ENCODE results near the gene NYNRIN. TPM values are rescaled to one million over a fixed set of nuclear protein-coding genes. Genes with fewer than 3 reads are reported as not detected.

Gene NYNRIN
- total and polyA plus RNA-seq, 2 experiments from 2014 or later: 3.1 to 20.0 TPM

GRCh38 chr14:24430682-24431568 is 32.1 kb downstream of the NYNRIN start:
- Histone ChIP-seq H3F3A (replicated peaks; ENCODE audit: low read depth) (peaks cover 11% of the 10 kb centered on the region), H3K36me3 (ENCODE audit: insufficient read depth) (no peaks in the 10 kb centered on the region), H3K4me1 (ENCODE audit: insufficient read depth) (peaks cover 19% of the 10 kb centered on the region), H3K27ac (ENCODE audit: low read depth) (0 out of 2 replicates have a peak overlapping the region, but pooled peaks have one; percentile 59), H3K79me2 (replicated peaks; ENCODE audit: insufficient read depth) (no peaks in the 10 kb centered on the region), H4K20me1 (replicated peaks; ENCODE audit: insufficient read depth) (no peaks in the 10 kb centered on the region), H3K4me2 (peak overlapping the region; percentile 96), H3K4me3 (peak overlapping the region; percentile 85), H3K9me2 (ENCODE audit: insufficient read depth) (no peaks in the 10 kb centered on the region), H2AFZ (peak overlapping the region; percentile 72), H3K27me3 (ENCODE audit: insufficient read depth) (peaks cover 26% of the 10 kb centered on the region)
- Mint-ChIP-seq H3K4me3 (peak overlapping the region; percentile 83), H3K4me1 (peaks cover 25% of the 10 kb centered on the region), H3K36me3 (ENCODE audit: low read depth) (peaks cover 6% of the 10 kb centered on the region; the same call in 2 of the 3 replicates), H3K27ac (no peak overlapping the region), H3K27me3 (ENCODE audit: insufficient read depth, low read depth, poor library complexity) (peaks cover 22% of the 10 kb centered on the region), H3K9me3 (no peaks in the 10 kb centered on the region)
- TF ChIP-seq STAT1 (IDR thresholded peaks at IDR 0.05; ENCODE audit: unreplicated experiment): no peak
- TF ChIP-seq ZNF114 (CRISPR knock-in tag; IDR thresholded peaks at IDR 0.05): no peak
- TF ChIP-seq NANOG (IDR thresholded peaks at IDR 0.05; ENCODE audit: borderline replicate concordance): no peak
- no peak for TF ChIP-seq ZNF331 (CRISPR knock-in tag; IDR thresholded peaks at IDR 0.05; ENCODE audit: low read depth)
- TF ChIP-seq ZNF462 (CRISPR knock-in tag; IDR thresholded peaks at IDR 0.05): no peak
- no peak for TF ChIP-seq CTCF (conservative IDR thresholded peaks at IDR 0.05; ENCODE audit: low read depth in 2 of 2)
- TF ChIP-seq JUNB (IDR thresholded peaks at IDR 0.05; ENCODE audit: unreplicated experiment): no peak
- TF ChIP-seq EZH2phosphoT487 (IDR thresholded peaks at IDR 0.05; ENCODE audit: unreplicated experiment): no peak
- no peak for TF ChIP-seq ETS1 (IDR thresholded peaks at IDR 0.05)
- TF ChIP-seq EZH2 (IDR thresholded peaks at IDR 0.05; ENCODE audit: low read depth, unreplicated experiment): no peak
- no peak for TF ChIP-seq CREB1 (CRISPR knock-in tag; IDR thresholded peaks at IDR 0.05; ENCODE audit: low read depth)
- TF ChIP-seq REST (IDR thresholded peaks at IDR 0.05; ENCODE audit: unreplicated experiment): no peak
- TF ChIP-seq POLR2AphosphoS5 (IDR thresholded peaks at IDR 0.05; ENCODE audit: low read depth): no peak
- ATAC-seq: peak; percentile 26
- peak; percentile 56 for DNase-seq (ENCODE audit: low spot score)

Measured in GM23338 (cell line).